Measurements from ENCODE around the gene C11orf68. TPM values are rescaled to one million over a fixed set of nuclear protein-coding genes. Genes with fewer than 3 reads are reported as not detected.

C11orf68 gene
- total RNA-seq, 2 donors from 2014 or later = 26.6 to 29.0 TPM

DNA sequence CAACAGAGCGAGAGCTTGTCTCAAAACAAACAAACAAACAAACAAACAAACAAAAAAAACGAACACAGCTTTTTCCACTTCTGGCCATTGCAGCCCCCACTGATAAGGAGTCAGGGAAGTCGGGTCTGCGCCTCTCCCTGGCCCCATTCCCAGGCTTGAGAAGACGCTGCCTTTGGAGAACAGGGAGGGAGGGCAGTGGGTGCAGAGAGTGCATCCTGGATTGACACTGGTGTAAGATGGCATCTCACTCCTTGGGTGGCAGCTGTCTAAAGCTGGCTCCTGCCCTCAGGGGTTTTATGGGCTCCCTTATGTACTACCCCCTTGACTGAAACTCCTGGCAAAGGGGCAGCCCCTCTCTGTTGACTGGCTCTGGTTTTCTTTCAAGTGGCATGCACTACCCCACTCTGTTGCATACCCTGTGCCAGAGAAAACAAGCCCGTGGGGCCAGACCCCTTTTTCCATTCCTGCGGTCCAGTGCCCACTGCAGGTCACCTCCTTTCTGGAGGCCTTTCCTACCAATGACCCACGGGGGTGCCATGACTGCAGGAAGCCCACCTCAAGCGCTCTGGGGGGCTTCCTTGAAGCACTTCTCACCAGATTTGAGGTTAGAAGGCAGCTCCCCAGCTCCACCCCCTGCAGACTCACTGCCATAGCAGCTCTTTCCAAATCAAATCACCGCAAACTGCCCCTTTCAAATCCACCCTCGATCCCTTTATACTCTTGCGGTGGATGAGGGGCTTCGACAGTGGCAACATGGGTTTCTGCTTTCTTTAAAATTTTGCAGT, 13.1 kb upstream of the C11orf68 start:
- H3K9me3 ChIP-seq = no peaks in the 10 kb centered on the region
- no peaks in the 10 kb centered on the region for H3K36me3 ChIP-seq
- DNase-seq = no peak
- H3K27ac ChIP-seq = no peak overlapping the region
- no peak overlapping the region for H3K4me3 ChIP-seq
- intact Hi-C loops (cut with DNase I) = no loop called here
- H3K9ac ChIP-seq (ENCODE audit: low read depth in 2 of 2, low read length in 2 of 2) = no peak overlapping the region
- H3K27me3 ChIP-seq = no peaks in the 10 kb centered on the region
- no peak for TF ChIP-seq CTCF (IDR thresholded peaks at IDR 0.05)
- H3K4me1 ChIP-seq = no peaks in the 10 kb centered on the region

- intact Hi-C loops (cut with DNase I) = no loop called here
- TF ChIP-seq CTCF (IDR thresholded peaks at IDR 0.05) = no peak
- Histone ChIP-seq H3K4me3 (no peak overlapping the region), H3K36me3 (no peaks in the 10 kb centered on the region), H3K9me3 (no peaks in the 10 kb centered on the region), H3K9ac (ENCODE audit: low read depth in 2 of 2, low read length in 2 of 2) (no peak overlapping the region), H3K4me1 (no peaks in the 10 kb centered on the region), H3K27ac (no peak overlapping the region), H3K27me3 (no peaks in the 10 kb centered on the region)
- DNase-seq = no peak
Measured at GRCh38 chr11:65928667-65929066, 9.8 kb upstream of the C11orf68 start.

- Histone ChIP-seq H3K27me3 (no peaks in the 10 kb centered on the region), H3K27ac (peak overlapping the region; percentile 66), H3K9me3 (no peaks in the 10 kb centered on the region), H3K4me1 (no peaks in the 10 kb centered on the region), H3K36me3 (no peaks in the 10 kb centered on the region), H3K4me3 (no peak overlapping the region), H3K9ac (ENCODE audit: low read depth in 2 of 2, low read length in 2 of 2) (peak overlapping the region in 1 of 2 donors; percentile 24)
- no peak for TF ChIP-seq CTCF (IDR thresholded peaks at IDR 0.05)
- DNase-seq = peak; percentile 45
- intact Hi-C loops (cut with DNase I) = no loop called here
Measured at GRCh38 chr11:65927904-65928397, 9.1 kb upstream of the C11orf68 start.

GRCh38 chr11:65925397-65925796, 6.5 kb upstream of the C11orf68 start:
- DNase-seq = no peak
- H3K9ac ChIP-seq (ENCODE audit: low read depth in 2 of 2, low read length in 2 of 2) = no peak overlapping the region
- intact Hi-C loops (cut with DNase I) = no loop called here
- H3K36me3 ChIP-seq = no peaks in the 10 kb centered on the region
- H3K9me3 ChIP-seq = no peaks in the 10 kb centered on the region
- peaks cover 6% of the 10 kb centered on the region for H3K4me1 ChIP-seq
- H3K27ac ChIP-seq = no peak overlapping the region
- no peak for TF ChIP-seq CTCF (IDR thresholded peaks at IDR 0.05)
- no peak overlapping the region for H3K4me3 ChIP-seq
- no peaks in the 10 kb centered on the region for H3K27me3 ChIP-seq

GRCh38 chr11:65922565-65922964, 3.7 kb upstream of the C11orf68 start:
- H3K4me1 ChIP-seq = peaks cover 16% of the 10 kb centered on the region
- H3K27ac ChIP-seq = no peak overlapping the region
- no peak for TF ChIP-seq CTCF (IDR thresholded peaks at IDR 0.05)
- no peaks in the 10 kb centered on the region for H3K27me3 ChIP-seq
- H3K4me3 ChIP-seq = no peak overlapping the region
- H3K36me3 ChIP-seq = no peaks in the 10 kb centered on the region
- no peaks in the 10 kb centered on the region for H3K9me3 ChIP-seq
- DNase-seq = no peak
- intact Hi-C loops (cut with DNase I) = no loop called here
- H3K9ac ChIP-seq (ENCODE audit: low read depth in 2 of 2, low read length in 2 of 2) = no peak overlapping the region
